ENCODE results near the gene KRT85. TPM values are rescaled to one million over a fixed set of nuclear protein-coding genes. Genes with fewer than 3 reads are reported as not detected.
A peak's percentile ranks its signal among the peaks of the same experiment; 100 is the strongest.

The KRT85 gene
- total RNA-seq, 2 experiments from 2014 or later, result not detected

DNA sequence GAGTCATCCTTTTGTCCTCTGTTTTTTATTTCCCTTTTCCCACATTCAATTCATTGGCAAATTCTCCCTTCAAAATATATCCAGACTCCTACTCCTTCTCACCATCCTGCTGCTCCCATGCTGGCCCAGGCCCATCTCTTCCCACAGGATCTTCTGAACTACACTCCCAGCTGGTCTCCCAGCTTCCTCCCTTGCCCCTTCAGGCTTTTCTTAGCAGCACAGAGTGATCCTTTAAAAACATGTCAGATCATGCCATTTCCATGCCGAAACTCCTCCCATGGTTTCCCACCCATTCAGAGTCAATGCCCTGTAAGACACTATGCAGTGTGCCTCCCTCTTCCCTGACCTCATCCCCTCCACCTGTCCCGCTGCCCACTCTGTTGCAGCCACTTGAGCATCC, 20.6 kb upstream of the KRT85 start:
- POLR2A ChIA-PET, result no interaction called here
- no peak for ATAC-seq (ENCODE audit: low read depth)

DNA sequence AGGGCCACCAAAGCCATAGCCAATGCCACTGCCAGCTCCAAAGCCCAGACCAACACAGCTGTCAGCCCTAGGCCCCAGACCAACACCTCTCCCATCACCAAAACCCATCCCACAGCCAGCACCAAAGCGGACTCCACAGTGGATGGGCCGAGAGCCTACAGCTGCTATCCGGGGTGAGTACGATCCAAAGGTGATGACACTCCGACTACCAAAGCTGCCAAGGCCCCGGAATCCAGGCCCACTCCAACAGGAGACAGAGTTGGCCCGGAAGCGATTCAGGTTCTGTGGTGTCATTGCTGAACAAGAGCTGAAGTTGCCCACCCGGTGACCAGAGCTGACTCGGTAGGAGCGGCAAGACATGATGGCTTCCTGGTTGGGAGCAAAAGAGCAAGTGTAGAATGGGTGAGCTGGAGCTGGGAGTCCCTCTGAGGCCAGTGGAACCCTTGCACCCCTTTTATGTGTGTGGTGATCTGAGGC, 18.0 kb upstream of the KRT85 start, which contains the start of gene KRT84:
Gene KRT84, minus strand, starts transcription at position 427 of the 477 bp plus-strand sequence. Its CDS starts 67 bp downstream, at position 360.
- H3K27ac Mint-ChIP-seq, result no peak within 1 kb of the TSS
- POLR2A ChIA-PET, result no interaction called here
- H3K4me1 Mint-ChIP-seq, result peaks cover 29% of the 10 kb centered on the region
- peaks cover 12% of the 10 kb centered on the region for H3K27me3 Mint-ChIP-seq
- no peaks in the 10 kb centered on the region for H3K36me3 Mint-ChIP-seq
- no peak for DNase-seq
- H3K9me3 Mint-ChIP-seq, result no peaks in the 10 kb centered on the region
- H3K4me3 Mint-ChIP-seq, result no peak within 1 kb of the TSS
- no peak for ATAC-seq (ENCODE audit: low read depth)

More for the DNA sequence above, 20.6 kb upstream of the KRT85 start:
- H3K36me3 Mint-ChIP-seq, result no peaks in the 10 kb centered on the region
- peaks cover 8% of the 10 kb centered on the region for H3K4me1 Mint-ChIP-seq
- no peaks in the 10 kb centered on the region for H3K9me3 Mint-ChIP-seq
- H3K27me3 Mint-ChIP-seq, result peaks cover 9% of the 10 kb centered on the region
- H3K4me3 Mint-ChIP-seq, result no peak overlapping the region
- no peak for DNase-seq
- H3K27ac Mint-ChIP-seq, result no peak overlapping the region

DNA sequence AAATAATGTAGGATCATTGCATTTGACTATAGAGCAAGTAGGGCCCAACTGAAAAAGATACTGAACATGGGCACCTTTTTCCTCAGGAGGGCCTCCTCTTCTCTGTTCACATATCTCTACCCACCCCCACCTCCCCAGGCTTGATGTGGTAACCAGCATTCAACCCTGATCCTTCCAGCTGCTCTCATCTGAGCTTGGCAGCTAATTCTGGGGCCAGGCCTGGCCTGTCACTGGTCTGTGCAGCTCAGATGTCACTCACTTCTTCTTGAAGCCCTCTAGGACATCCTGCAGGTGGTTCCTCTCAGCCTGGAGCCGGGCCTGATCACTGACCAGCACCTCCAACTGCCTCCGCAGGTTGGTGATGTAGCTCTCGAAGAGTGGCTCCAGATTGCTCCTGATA, 16.1 kb upstream of the KRT85 start:
- Mint-ChIP-seq H3K4me3 (peak overlapping the region; percentile 24), H3K4me1 (peaks cover 29% of the 10 kb centered on the region), H3K27me3 (peaks cover 6% of the 10 kb centered on the region), H3K9me3 (no peaks in the 10 kb centered on the region), H3K36me3 (no peaks in the 10 kb centered on the region), H3K27ac (peak overlapping the region; percentile 24)
- POLR2A ChIA-PET, result no interaction called here
- peak; percentile 32 for ATAC-seq (ENCODE audit: low read depth)
- no peak for DNase-seq

DNA sequence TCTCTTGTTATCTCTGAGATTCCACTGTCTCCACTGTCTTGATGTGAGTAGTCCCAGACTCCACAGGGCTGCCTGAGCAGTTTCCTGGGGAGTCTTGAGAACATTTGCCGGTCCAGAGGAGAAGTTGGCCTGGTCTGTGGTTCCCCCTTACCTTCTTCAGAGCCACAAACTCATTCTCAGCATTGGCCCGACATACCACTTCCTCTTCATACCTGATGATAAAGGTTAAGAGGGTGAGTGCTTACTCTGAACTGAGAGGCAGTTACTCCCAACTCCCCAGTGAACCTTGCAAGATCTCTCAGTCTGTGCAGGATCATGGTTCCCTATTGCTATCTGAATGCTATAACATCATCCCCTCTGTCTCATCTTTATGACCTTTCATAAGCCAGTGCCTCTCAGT, 15.6 kb upstream of the KRT85 start:
- peak overlapping the region; percentile 24 for H3K4me3 Mint-ChIP-seq
- peaks cover 29% of the 10 kb centered on the region for H3K4me1 Mint-ChIP-seq
- POLR2A ChIA-PET, result no interaction called here
- H3K27ac Mint-ChIP-seq, result peak overlapping the region; percentile 24
- DNase-seq, result no peak
- peak; percentile 87 for ATAC-seq (ENCODE audit: low read depth)
- no peaks in the 10 kb centered on the region for H3K9me3 Mint-ChIP-seq
- H3K36me3 Mint-ChIP-seq, result no peaks in the 10 kb centered on the region
- peaks cover 6% of the 10 kb centered on the region for H3K27me3 Mint-ChIP-seq

DNA sequence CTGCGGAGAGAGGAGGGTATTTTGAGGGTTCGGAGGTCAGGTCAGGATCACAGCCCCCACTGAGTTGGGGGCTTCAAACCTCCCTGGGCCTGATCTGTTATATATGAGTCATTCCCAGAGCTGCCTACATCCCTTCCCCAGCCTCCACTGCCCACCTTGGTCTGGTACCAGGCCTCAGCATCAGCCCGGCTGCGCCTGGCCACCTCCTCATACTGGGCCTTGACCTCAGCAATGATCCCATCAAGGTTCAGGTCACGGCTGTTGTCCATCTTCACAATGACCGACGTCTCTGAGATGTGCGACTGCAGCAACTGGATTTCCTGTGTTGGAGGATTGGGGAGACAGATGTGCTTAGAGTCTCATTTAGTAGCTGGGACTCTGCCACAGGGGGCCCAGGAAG, 13.9 kb upstream of the KRT85 start:
- no peak for ATAC-seq (ENCODE audit: low read depth)
- Mint-ChIP-seq H3K4me1 (peaks cover 29% of the 10 kb centered on the region), H3K9me3 (no peaks in the 10 kb centered on the region), H3K27me3 (peaks cover 8% of the 10 kb centered on the region), H3K36me3 (no peaks in the 10 kb centered on the region), H3K4me3 (no peak overlapping the region), H3K27ac (no peak overlapping the region)
- DNase-seq, result no peak
- POLR2A ChIA-PET, result no interaction called here

DNA sequence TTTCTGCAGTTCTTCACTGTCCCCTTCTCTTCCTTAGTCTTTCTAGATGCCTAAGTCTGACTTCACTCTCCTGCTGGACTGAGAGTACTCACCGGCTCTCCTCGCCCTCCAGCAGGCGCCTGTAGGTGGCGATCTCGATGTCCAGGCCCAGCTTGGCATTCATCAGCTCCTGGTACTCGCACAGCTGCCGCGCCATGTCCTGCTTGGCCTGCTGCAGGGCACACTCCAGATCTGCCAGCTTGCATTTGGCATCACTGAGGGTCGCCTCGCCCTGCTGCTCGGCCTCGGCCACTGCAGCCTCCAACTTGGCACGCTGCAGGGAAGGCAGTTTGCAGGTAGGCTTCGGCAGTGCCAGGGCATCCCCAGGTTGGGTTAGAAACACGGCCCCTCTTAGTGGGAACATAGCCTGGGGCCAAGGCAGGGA, 13.0 kb upstream of the KRT85 start:
- Mint-ChIP-seq H3K4me3 (no peak overlapping the region), H3K27ac (no peak overlapping the region), H3K9me3 (no peaks in the 10 kb centered on the region), H3K4me1 (peaks cover 29% of the 10 kb centered on the region), H3K27me3 (peaks cover 15% of the 10 kb centered on the region), H3K36me3 (no peaks in the 10 kb centered on the region)
- POLR2A ChIA-PET, result no interaction called here
- no peak for DNase-seq
- no peak for ATAC-seq (ENCODE audit: low read depth)

DNA sequence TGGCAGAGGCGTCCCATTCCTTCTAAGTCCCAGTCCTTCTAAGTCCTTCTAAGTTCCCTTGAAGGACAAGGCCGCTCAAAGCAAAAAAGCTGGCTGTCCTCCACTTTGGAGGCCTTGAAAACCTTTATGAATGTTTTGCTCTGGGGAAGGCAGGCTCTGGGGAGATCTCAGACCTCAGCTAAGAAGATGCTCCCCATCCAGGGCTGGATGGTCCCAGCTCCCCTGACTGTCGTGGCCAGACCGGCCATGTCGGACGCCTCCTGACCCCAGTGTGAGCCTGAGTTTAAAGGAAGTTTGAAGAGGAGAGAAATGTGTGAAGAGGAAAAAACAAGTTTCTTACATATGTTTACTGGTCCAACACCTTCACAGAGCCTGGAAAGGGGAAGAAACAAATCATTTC, 12.3 kb upstream of the KRT85 start:
- no peak overlapping the region for H3K27ac Mint-ChIP-seq
- POLR2A ChIA-PET, result no interaction called here
- no peak overlapping the region for H3K4me3 Mint-ChIP-seq

DNA sequence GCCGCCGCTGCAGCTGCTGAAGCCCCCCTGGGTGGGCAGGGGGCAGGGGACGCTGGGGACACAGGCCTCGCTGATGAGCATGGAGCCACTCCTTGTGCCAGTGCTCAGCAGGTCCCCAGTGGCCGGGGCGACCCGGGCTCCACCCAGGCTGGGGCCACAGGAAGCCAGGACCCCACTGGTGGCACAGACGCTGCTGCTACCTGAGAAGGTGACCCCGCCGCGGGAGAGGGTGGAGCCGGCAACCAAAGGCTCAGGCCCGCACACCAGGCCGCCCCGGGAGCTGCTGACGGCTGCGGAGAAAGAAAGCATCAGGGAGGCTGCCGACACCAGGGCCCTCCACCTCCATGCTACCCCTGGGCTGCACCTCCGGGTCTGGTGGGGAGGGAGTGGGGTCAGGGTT, 10.8 kb upstream of the KRT85 start:
- H3K27me3 Mint-ChIP-seq, result peaks cover 12% of the 10 kb centered on the region
- DNase-seq (no peak), ATAC-seq (ENCODE audit: low read depth) (no peak)
- no peak overlapping the region for H3K4me3 Mint-ChIP-seq
- POLR2A ChIA-PET, result no interaction called here
- peaks cover 23% of the 10 kb centered on the region for H3K4me1 Mint-ChIP-seq
- no peak overlapping the region for H3K27ac Mint-ChIP-seq
- H3K9me3 Mint-ChIP-seq, result no peaks in the 10 kb centered on the region
- no peaks in the 10 kb centered on the region for H3K36me3 Mint-ChIP-seq

More for the DNA sequence above, 12.3 kb upstream of the KRT85 start:
- ATAC-seq (ENCODE audit: low read depth) (no peak), DNase-seq (no peak)
- Mint-ChIP-seq H3K4me1 (peaks cover 29% of the 10 kb centered on the region), H3K9me3 (no peaks in the 10 kb centered on the region), H3K36me3 (no peaks in the 10 kb centered on the region), H3K27me3 (peaks cover 12% of the 10 kb centered on the region)

DNA sequence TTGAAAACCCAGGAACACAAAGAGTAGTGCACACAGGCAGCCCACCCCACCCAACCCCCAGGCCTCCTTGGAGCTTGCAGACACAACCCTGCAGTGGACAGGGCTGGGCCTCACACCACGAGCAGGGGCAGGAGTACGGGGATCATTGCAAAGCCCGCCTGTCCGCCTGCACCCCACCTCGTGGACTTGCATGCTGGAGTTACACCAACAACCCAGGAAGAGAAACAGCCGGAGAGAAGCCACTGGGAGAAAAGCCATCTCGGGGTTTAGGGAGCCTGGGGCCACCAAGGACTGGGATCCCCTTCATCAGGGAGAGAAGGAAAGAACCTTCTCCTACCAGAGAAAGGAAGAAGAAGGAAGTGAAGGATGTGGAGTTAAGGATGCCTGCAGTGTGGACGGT, 10.0 kb upstream of the KRT85 start:
- peaks cover 15% of the 10 kb centered on the region for H3K4me1 Mint-ChIP-seq
- ATAC-seq (ENCODE audit: low read depth) (no peak), DNase-seq (no peak)
- H3K9me3 Mint-ChIP-seq, result no peaks in the 10 kb centered on the region
- no peak overlapping the region for H3K27ac Mint-ChIP-seq
- POLR2A ChIA-PET, result no interaction called here
- H3K27me3 Mint-ChIP-seq, result peaks cover 16% of the 10 kb centered on the region
- H3K36me3 Mint-ChIP-seq, result no peaks in the 10 kb centered on the region
- H3K4me3 Mint-ChIP-seq, result no peak overlapping the region

DNA sequence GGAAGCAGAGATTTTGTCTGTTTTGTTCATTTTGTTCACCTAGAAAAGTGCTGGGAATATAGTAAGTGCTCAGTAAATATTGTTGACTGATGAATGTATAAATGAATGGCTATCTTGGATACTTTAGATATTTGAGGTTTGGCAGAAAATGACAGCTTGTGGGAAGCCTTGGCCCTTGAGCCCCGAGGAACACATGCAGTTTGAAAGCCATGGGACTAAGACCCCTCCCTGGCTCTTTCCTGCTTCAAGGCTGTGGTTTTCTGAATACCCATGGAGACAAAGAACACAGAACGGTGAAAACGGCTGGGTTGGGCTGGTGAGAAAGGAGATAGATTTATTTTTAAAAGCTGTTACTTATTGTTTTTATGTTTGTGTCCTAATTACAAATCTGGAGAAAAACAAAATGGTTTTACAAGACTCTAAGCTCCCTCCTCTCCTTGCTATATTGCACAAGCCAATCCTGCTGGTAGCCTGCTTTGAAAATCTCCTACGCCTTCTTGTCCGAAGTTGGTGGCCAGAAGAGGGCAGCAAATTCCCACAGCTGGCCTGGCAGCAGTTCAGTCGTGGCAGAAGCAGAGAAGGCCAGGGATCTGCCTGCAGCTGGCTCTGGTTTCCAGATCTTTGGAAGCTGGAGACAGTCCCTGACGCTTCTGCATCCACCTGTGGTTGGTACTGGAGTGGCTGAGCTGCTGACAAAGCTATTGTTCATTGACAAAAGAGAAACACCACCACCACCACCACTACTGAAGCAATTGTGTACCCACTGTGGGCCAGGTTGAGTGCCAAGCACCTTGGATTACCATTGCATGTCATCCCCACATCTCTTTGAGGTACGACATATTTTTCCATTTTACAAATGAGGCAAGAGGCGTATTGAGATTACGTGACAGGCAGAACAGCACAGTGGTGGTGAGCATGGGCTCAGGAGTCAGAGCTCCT, 5.2 kb upstream of the KRT85 start:
- Mint-ChIP-seq H3K4me3 (no peak overlapping the region), H3K27ac (no peak overlapping the region), H3K36me3 (no peaks in the 10 kb centered on the region), H3K4me1 (no peaks in the 10 kb centered on the region), H3K27me3 (peaks cover 28% of the 10 kb centered on the region), H3K9me3 (no peaks in the 10 kb centered on the region)
- POLR2A ChIA-PET, result no interaction called here
- peak; percentile 70 for ATAC-seq (ENCODE audit: low read depth)
- peak; percentile 66 for DNase-seq

DNA sequence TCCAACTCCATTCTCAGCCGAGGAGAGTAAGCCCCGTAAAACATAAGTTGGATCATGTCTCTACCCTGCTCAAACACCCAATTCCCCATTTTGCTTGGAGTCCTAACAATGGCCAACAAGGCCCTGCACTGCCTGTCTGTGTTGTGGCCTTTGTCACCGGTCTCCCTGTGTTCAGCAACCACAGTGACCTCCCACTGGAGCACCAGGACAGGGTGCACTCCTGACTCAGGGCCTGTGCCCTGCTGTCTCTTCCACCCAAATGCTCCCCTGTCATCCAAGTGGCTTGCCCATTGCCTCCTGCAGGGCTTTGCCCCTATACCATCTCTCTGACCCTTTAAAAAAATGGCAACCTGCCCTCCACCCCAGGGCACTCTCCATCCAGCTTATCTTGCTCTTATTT, 4.4 kb upstream of the KRT85 start:
- Mint-ChIP-seq H3K27me3 (peaks cover 28% of the 10 kb centered on the region), H3K36me3 (no peaks in the 10 kb centered on the region), H3K4me1 (no peaks in the 10 kb centered on the region), H3K27ac (no peak overlapping the region), H3K9me3 (no peaks in the 10 kb centered on the region), H3K4me3 (no peak overlapping the region)
- DNase-seq, result peak; percentile 11
- POLR2A ChIA-PET, result no interaction called here
- no peak for ATAC-seq (ENCODE audit: low read depth)

DNA sequence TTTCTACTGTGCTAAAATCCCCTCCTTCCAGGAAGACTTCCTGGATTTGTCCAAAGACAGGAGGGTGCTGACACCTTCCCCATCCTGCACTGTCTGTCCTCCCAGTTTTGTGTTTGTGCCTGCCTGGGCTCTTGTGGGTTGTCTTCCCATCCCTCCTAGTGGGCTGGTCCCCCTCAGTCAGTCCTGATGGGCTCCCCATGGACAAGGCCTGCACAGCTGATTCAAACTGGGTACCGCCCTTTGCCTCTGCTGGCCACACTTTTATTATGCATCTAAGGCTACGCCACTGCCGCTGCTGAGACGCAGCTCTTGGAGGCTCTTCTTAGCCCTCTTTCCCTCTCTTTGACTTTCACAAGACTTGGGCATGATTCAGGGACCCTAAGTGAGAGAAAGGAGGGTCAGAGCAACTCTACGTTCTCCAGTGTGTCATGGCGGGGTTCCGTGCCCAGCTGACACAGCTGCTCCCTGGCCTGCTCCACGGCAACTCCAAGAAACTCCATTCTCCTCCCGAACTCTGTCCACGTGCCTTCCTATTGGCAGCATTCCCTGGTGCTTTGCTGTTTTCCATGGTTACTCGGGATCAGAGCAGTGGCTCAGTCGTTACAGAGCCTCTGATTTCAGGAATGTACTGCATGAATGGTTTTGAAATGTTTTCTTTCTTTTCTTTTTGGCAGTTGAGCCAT, 3.8 kb upstream of the KRT85 start:
- no peaks in the 10 kb centered on the region for H3K9me3 Mint-ChIP-seq
- peaks cover 2% of the 10 kb centered on the region for H3K4me1 Mint-ChIP-seq
- peaks cover 25% of the 10 kb centered on the region for H3K27me3 Mint-ChIP-seq
- DNase-seq, result peak; percentile 5
- no peak overlapping the region for H3K4me3 Mint-ChIP-seq
- H3K36me3 Mint-ChIP-seq, result no peaks in the 10 kb centered on the region
- no peak overlapping the region for H3K27ac Mint-ChIP-seq
- POLR2A ChIA-PET, result no interaction called here
- no peak for ATAC-seq (ENCODE audit: low read depth)

DNA sequence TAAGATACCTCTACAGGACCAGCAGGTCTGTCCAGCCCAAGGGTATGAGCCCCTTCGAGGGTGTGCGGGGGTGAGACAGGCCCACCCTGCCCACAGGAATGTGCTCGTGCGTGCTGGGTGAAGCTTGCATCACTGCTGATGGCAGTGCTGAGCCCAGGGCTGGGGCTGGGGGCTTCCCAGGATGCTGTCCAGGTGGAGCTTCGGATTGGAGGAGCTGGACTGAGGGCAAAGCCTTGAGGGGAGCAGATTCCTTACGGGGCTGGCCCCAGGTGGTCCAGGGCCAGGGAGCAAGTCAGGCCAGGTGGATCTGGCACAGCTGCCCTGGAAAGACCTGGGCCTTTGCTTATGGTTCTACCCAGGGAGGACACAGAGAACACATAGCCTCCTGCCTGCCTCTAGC, 2.5 kb upstream of the KRT85 start:
- Mint-ChIP-seq H3K27me3 (peaks cover 23% of the 10 kb centered on the region), H3K36me3 (no peaks in the 10 kb centered on the region), H3K27ac (no peak overlapping the region), H3K4me1 (peaks cover 2% of the 10 kb centered on the region), H3K4me3 (no peak overlapping the region), H3K9me3 (no peaks in the 10 kb centered on the region)
- DNase-seq (peak; percentile 24), ATAC-seq (ENCODE audit: low read depth) (no peak)
- POLR2A ChIA-PET, result no interaction called here

DNA sequence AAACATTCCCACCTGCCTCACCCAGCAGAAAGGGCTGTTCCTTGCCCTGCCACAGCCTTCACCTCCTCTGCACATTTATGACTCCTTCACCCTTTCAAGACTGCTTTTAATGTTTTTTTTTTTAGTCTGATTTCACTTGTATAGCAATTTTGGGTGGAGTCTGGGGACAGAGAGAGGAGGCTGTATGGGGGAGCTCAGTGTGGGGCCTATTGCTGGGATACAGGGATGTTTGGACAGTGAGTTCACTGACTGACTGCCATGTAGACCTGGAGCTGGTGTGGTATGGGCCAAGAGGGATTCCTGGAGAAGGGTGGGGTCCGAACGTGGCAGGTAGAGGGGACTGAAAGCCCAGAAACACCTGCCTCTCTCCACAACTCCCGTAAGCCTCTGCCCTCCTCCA, 1.9 kb upstream of the KRT85 start:
- Mint-ChIP-seq H3K27ac (no peak overlapping the region), H3K4me3 (no peak overlapping the region), H3K4me1 (peaks cover 2% of the 10 kb centered on the region), H3K36me3 (no peaks in the 10 kb centered on the region), H3K9me3 (no peaks in the 10 kb centered on the region), H3K27me3 (peaks cover 23% of the 10 kb centered on the region)
- DNase-seq, result peak; percentile 14
- POLR2A ChIA-PET, result no interaction called here
- ATAC-seq (ENCODE audit: low read depth), result no peak

Measured in activated naive CD8-positive, alpha-beta T cell treated with anti-CD3 and anti-CD28 coated beads, Interleukin-2, amount 10 ng/mL, durations not matched to agents 7 days and 5 days (primary cell).